Measurements from ENCODE around the gene RACGAP1.

DNA sequence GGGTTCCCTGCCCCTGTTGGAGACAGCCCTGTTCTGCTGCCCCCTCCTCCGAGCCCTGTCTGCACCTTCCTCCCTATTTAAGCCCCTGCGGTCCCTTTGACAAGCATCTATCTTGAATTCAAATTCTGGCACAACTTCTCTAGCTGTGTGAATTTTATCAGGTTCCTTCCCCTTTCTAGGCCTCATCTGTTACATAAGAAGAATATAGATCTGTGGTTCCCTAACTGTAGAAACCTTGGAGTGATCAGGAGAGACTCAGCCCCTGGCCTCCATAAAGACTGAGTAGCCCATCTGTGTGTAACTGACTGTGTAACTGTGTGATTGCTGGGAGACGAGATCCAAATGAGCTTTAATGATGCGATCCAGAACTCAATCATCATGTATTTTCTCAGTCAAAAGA lies 13.0 kb upstream of the RACGAP1 start:
- TF ChIP-seq POU6F1 (CRISPR knock-in tag; IDR thresholded peaks at IDR 0.05; ENCODE audit: borderline replicate concordance, low read depth) (no peak), RARB (CRISPR knock-in tag; IDR thresholded peaks at IDR 0.05) (no peak)
- TF ChIP-seq, protein P1, sequence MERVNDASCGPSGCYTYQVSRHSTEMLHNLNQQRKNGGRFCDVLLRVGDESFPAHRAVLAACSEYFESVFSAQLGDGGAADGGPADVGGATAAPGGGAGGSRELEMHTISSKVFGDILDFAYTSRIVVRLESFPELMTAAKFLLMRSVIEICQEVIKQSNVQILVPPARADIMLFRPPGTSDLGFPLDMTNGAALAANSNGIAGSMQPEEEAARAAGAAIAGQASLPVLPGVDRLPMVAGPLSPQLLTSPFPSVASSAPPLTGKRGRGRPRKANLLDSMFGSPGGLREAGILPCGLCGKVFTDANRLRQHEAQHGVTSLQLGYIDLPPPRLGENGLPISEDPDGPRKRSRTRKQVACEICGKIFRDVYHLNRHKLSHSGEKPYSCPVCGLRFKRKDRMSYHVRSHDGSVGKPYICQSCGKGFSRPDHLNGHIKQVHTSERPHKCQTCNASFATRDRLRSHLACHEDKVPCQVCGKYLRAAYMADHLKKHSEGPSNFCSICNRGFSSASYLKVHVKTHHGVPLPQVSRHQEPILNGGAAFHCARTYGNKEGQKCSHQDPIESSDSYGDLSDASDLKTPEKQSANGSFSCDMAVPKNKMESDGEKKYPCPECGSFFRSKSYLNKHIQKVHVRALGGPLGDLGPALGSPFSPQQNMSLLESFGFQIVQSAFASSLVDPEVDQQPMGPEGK (CRISPR knock-in tag; IDR thresholded peaks at IDR 0.05; ENCODE audit: borderline replicate concordance), result no peak
